Stimulated activated CD8-positive, alpha-beta memory T cell treated with anti-CD3 and anti-CD28 coated beads, Interleukin-7, amount 100 ng/mL, for 48 hours (primary cell): Measurements from ENCODE around the gene IGIP.
A peak's percentile ranks its signal among the peaks of the same experiment; 100 is the strongest.

ENCODE experiments used
- DNase-seq, 2 donors: peaks; one replicate each; pipeline ENCODE4 v3.0.0-alpha.2; 2020; ENCODE audit warnings: low read depth in 1 of 2; ENCODE audit errors: extremely low read depth in 1 of 2

Gene IGIP

GRCh38 chr5:140111011-140111858, 14.5 kb upstream of the IGIP start:
- DNase-seq = no peak

GRCh38 chr5:140111859-140112551, 13.7 kb upstream of the IGIP start:
- DNase-seq = no peak

- DNase-seq = no peak
Measured at GRCh38 chr5:140112685-140113179, 13.0 kb upstream of the IGIP start.

- no peak for DNase-seq
Measured at GRCh38 chr5:140113180-140113698, 12.5 kb upstream of the IGIP start.

- peak; percentile 88 to 93 for DNase-seq
Measured at GRCh38 chr5:140113699-140114263, 12.0 kb upstream of the IGIP start, which contains the start of gene PURA. TSS of gene PURA (plus strand) at chr5:140114109. CDS start at chr5:140114182, 73 bp downstream.

- peak in 1 of 2 donors; percentile 14 for DNase-seq
Measured at GRCh38 chr5:140114341-140115185, 11.2 kb upstream of the IGIP start.

GRCh38 chr5:140115186-140115500, 10.6 kb upstream of the IGIP start:
- no peak for DNase-seq

- DNase-seq = no peak
Measured at GRCh38 chr5:140116716-140117115, 9.0 kb upstream of the IGIP start.

GRCh38 chr5:140117523-140117922, 8.2 kb upstream of the IGIP start:
- DNase-seq = no peak

GRCh38 chr5:140118302-140118936, 7.3 kb upstream of the IGIP start:
- DNase-seq = no peak

GRCh38 chr5:140126315-140127012, 727 bp downstream of the IGIP start:
- DNase-seq = no peak

GRCh38 chr5:140128376-140128775, 2.6 kb downstream of the IGIP start:
- no peak for DNase-seq

- no peak for DNase-seq
Measured at GRCh38 chr5:140130949-140131733, 5.4 kb downstream of the IGIP start.

GRCh38 chr5:140131967-140132409, 6.3 kb downstream of the IGIP start:
- no peak for DNase-seq

- DNase-seq = no peak
Measured at GRCh38 chr5:140133514-140134167, 7.9 kb downstream of the IGIP start.

GRCh38 chr5:140134277-140134935, 8.7 kb downstream of the IGIP start:
- no peak for DNase-seq

- DNase-seq = no peak
Measured at GRCh38 chr5:140135127-140135526, 9.4 kb downstream of the IGIP start.

GRCh38 chr5:140136624-140137023, 10.9 kb downstream of the IGIP start:
- DNase-seq = no peak
